Measurements from ENCODE around the gene RBP3.

GRCh38 chr10:47361293-47361692 lies 13.1 kb downstream of the RBP3 start:
- TF ChIP-seq POLR2AphosphoS5 (IDR thresholded peaks at IDR 0.05; ENCODE audit: borderline replicate concordance, low read depth, low read length), result no peak
- TF ChIP-seq EZH2 (IDR thresholded peaks at IDR 0.05), result no peak

Measured in SK-N-MC (cell line).